Measurements from ENCODE around the gene TAC3. TPM values are rescaled to one million over a fixed set of nuclear protein-coding genes. Genes with fewer than 3 reads are reported as not detected.
"Not testable (repeated sequence)": the region's sequence is repeated elsewhere in the genome, so short reads cannot be mapped to it uniquely, and the experiment has no call there.

The TAC3 gene
- not detected for total RNA-seq

DNA sequence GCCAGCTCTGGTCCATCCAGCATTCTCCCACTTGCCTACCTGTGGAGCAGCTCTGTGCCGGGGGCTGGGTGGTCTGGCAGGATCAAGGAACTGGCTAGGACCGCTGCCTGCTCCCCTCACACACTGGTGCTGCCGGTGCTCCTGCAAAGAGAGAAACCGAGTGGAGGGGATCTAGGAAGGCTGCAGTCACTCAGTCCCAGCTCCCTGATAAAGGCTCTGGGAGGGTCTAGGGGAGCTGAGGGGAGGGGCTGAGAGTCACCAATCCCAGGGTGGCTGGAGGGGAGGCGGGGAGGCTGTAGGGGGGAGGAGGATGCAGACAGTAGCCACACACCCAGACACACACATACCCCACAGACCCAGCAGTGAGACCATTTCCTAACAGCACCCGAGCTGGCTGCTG lies at the start of gene TAC3:
TAC3 (minus strand) TSS at position 182 of the 400 bp plus-strand sequence. CDS start 732 bp downstream, outside the sequence.
- Histone ChIP-seq H3K4me1 (ENCODE audit: insufficient read depth, low read length) (peaks cover 10% of the 10 kb centered on the region), H3K27me3 (ENCODE audit: insufficient read depth, low read length) (no peaks in the 10 kb centered on the region), H3K9me3 (ENCODE audit: low read depth, low read length) (no peaks in the 10 kb centered on the region), H3K4me3 (ENCODE audit: low read length) (no peak within 1 kb of the TSS)

DNA sequence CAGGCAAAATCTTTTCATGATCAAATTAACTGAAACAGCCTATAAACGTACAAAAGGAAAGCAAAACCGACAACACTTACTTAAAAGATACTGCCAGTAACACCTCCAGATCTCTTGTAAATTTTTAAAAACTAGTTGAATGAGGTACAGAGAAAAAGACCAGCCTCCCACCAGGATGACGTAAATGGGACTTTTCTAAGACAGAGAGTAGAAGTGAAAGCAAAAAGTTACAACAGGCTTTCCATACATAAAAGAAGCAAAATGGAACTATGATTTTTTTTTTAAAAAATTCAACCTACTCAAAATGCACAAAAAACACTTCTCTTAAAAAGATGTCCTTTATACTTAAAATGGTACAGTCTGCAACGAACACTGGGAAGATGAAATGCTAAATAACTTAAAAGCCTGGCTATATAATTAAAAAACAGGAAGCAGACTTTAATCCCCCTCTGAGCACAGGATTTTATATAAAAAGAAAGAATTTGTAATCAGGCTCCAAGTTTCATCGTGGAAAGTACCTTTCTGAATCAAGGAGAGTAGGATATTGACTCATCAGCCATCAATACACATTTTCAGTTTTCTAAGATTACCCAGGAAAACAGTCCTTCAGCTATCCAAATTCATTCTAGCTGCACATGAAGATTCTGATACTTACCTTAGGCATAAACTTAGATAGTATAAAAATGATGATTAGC lies 47.8 kb upstream of the TAC3 start:
- Histone ChIP-seq H3K9me3 (ENCODE audit: low read depth, low read length) (no peaks in the 10 kb centered on the region), H3K4me1 (ENCODE audit: insufficient read depth, low read length) (peaks cover 14% of the 10 kb centered on the region), H3K4me3 (ENCODE audit: low read length) (no peak overlapping the region), H3K27me3 (ENCODE audit: insufficient read depth, low read length) (no peaks in the 10 kb centered on the region)

GRCh38 chr12:57058454-57058853 lies 42.1 kb upstream of the TAC3 start:
- no peak overlapping the region for H3K4me3 ChIP-seq (ENCODE audit: low read length)
- H3K27me3 ChIP-seq (ENCODE audit: insufficient read depth, low read length): no peaks in the 10 kb centered on the region
- H3K9me3 ChIP-seq (ENCODE audit: low read depth, low read length): no peaks in the 10 kb centered on the region
- H3K4me1 ChIP-seq (ENCODE audit: insufficient read depth, low read length): peaks cover 6% of the 10 kb centered on the region

DNA sequence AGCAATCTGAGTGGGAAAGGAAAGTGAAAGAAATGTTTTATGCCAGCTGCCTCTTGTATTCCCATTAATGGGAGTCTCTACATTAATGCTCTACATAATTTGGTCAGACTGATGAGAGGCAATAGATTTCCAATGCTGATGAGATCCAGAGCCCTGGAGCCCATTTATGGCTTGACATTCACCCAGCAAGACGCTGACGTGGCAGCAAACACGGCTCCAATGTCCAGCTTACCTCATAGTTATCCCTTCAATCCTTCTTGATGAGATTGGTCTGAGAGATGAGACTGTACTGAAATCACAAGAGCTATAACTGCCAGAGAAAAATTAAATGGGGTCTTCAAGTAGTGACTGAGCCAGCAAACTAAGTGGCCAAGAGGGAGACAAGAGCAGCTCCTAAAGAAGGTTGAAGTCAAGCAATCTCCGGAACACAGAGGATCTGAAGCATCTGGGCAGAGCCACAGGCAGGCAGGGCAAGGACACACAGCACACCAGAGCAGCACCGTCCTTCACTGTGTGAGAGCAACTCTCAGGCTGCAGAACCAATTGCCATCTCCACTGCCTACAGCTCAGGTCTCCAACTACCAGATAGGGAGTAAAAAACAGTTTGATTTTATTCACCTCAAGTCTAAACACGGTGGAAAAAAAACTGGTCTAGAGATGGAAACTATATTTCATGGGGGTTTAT lies 40.9 kb upstream of the TAC3 start:
- H3K4me1 ChIP-seq (ENCODE audit: insufficient read depth, low read length): peaks cover 6% of the 10 kb centered on the region
- H3K9me3 ChIP-seq (ENCODE audit: low read depth, low read length): no peaks in the 10 kb centered on the region
- no peak overlapping the region for H3K4me3 ChIP-seq (ENCODE audit: low read length)
- no peaks in the 10 kb centered on the region for H3K27me3 ChIP-seq (ENCODE audit: insufficient read depth, low read length)

DNA sequence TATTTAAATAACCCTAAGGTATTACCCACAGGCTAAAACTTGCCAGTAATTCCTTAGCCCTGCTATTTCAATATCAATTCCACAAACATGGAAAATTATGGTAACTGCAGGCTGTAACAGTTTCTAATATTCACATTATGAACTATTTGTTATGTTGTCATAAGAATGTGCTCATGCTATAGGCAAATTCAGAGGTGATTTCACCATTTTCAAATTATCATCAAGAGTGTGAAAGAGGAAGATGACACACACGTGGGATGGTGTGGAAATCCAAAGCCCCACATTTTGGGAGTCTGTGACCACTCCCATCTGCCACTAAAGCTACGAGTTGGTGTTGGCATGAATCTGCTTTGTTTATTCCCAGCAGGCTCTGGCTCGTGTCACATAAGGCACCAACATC lies 39.5 kb upstream of the TAC3 start:
- no peak overlapping the region for H3K4me3 ChIP-seq (ENCODE audit: low read length)

DNA sequence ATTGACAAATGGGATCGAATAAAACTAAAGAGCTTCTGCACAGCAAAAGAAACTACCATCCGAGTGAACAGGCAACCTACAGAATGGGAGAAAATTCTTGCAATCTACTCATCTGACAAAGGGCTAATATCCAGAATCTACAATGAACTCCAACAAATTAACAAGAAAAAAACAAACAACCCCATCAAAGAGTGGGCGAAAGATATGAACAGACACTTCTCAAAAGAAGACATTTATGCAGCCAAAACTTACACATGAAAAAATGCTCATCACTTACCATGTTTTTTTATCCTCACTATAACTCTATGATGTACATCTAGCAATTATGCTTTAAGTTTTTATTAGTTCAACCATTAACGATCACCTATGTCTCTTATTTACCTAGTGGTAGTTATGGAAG lies 37.6 kb upstream of the TAC3 start:
- H3K4me3 ChIP-seq (ENCODE audit: low read length); H3K9me3 ChIP-seq (ENCODE audit: low read depth, low read length); H3K27me3 ChIP-seq (ENCODE audit: insufficient read depth, low read length): not testable (repeated sequence)
- H3K4me1 ChIP-seq (ENCODE audit: insufficient read depth, low read length): peaks cover 11% of the 10 kb centered on the region

More for the DNA sequence above, 39.5 kb upstream of the TAC3 start:
- H3K4me1 ChIP-seq (ENCODE audit: insufficient read depth, low read length): peaks cover 6% of the 10 kb centered on the region
- H3K9me3 ChIP-seq (ENCODE audit: low read depth, low read length): no peaks in the 10 kb centered on the region
- H3K27me3 ChIP-seq (ENCODE audit: insufficient read depth, low read length): no peaks in the 10 kb centered on the region

DNA sequence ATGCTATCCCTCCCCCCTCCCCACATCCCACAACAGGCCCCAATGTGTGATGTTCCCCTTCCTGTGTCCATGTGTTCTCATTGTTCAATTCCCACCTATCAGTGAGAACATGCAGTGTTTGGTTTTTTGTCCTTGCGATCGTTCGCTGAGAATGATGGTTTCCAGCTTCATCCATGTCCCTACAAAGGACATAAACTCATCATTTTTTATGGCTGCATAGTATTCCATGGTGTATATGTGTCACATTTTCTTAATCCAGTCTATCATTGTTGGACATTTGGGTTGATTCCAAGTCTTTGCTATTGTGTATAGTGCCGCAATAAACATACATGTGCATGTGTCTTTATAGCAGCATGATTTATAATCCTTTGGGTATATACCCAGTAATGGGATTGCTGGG lies 36.8 kb upstream of the TAC3 start:
- not testable (repeated sequence) for H3K27me3 ChIP-seq (ENCODE audit: insufficient read depth, low read length); H3K9me3 ChIP-seq (ENCODE audit: low read depth, low read length); H3K4me3 ChIP-seq (ENCODE audit: low read length)
- H3K4me1 ChIP-seq (ENCODE audit: insufficient read depth, low read length): peaks cover 19% of the 10 kb centered on the region

DNA sequence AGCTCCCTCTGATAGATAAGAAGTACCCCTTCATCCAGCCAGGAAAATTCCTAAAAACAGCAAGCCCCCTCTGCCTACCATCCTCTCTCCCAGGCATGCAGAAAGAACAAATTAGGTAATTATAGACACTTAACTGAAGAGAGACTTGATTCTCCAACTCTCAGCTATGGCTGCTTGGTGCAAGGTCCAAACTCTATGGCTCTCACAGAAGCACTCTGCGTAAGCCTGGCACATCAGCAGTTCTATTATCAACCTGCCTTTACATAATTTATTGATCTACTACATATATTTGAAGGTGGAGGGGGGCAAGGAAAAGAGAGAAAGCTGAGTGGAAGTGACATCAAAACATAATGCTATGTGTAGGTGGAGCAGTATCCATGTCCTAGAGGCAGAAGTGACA lies 34.7 kb upstream of the TAC3 start:
- no peaks in the 10 kb centered on the region for H3K9me3 ChIP-seq (ENCODE audit: low read depth, low read length)
- no peaks in the 10 kb centered on the region for H3K27me3 ChIP-seq (ENCODE audit: insufficient read depth, low read length)
- no peak overlapping the region for H3K4me3 ChIP-seq (ENCODE audit: low read length)
- H3K4me1 ChIP-seq (ENCODE audit: insufficient read depth, low read length): peaks cover 40% of the 10 kb centered on the region

DNA sequence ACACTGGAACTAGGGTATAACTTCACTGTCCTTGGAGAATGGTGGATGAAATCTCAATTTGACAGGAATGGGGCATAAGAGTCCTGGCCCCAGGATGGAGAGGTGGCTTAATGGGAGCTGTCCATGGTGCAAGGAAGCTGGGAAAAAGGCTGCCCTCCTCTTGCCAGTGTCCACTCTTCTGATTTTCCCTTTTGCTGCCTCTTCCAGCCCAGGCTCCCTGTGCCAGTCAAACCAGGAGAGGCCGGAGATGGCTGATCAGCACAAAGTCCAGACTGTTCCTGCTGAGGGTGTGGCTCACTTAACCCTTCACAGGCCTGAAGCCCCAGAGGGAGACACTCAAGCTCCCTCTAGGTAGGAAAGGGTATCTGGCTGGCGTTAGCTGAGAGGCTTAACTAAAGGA lies 33.6 kb upstream of the TAC3 start, which contains the start of gene MYO1A:
MYO1A (minus strand) TSS at position 240 of the 400 bp plus-strand sequence. CDS start 1,806 bp downstream, outside the sequence.
- no peak within 1 kb of the TSS for H3K4me3 ChIP-seq (ENCODE audit: low read length)
- H3K9me3 ChIP-seq (ENCODE audit: low read depth, low read length): no peaks in the 10 kb centered on the region

DNA sequence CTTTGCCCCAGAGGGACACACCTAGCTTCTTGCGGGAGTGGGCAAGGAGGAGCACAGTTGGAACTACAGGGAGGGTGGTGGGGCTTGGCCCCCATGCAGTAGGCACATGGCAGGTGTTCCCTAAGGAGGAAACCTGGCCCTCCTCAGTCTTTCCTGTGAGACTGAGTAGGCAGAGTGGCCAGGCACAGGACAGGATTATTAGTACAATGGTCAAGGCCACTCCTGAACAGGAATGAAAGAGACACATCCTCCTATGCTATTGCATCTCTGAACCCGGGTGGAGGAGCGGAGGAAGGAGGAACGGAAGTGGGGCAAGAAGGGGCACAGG lies 32.8 kb upstream of the TAC3 start:
- no peaks in the 10 kb centered on the region for H3K27me3 ChIP-seq (ENCODE audit: insufficient read depth, low read length)
- H3K9me3 ChIP-seq (ENCODE audit: low read depth, low read length): no peaks in the 10 kb centered on the region
- peaks cover 40% of the 10 kb centered on the region for H3K4me1 ChIP-seq (ENCODE audit: insufficient read depth, low read length)
- no peak overlapping the region for H3K4me3 ChIP-seq (ENCODE audit: low read length)

More for the DNA sequence above, 33.6 kb upstream of the TAC3 start, which contains the start of gene MYO1A:
- H3K4me1 ChIP-seq (ENCODE audit: insufficient read depth, low read length): peaks cover 41% of the 10 kb centered on the region
- no peaks in the 10 kb centered on the region for H3K27me3 ChIP-seq (ENCODE audit: insufficient read depth, low read length)

DNA sequence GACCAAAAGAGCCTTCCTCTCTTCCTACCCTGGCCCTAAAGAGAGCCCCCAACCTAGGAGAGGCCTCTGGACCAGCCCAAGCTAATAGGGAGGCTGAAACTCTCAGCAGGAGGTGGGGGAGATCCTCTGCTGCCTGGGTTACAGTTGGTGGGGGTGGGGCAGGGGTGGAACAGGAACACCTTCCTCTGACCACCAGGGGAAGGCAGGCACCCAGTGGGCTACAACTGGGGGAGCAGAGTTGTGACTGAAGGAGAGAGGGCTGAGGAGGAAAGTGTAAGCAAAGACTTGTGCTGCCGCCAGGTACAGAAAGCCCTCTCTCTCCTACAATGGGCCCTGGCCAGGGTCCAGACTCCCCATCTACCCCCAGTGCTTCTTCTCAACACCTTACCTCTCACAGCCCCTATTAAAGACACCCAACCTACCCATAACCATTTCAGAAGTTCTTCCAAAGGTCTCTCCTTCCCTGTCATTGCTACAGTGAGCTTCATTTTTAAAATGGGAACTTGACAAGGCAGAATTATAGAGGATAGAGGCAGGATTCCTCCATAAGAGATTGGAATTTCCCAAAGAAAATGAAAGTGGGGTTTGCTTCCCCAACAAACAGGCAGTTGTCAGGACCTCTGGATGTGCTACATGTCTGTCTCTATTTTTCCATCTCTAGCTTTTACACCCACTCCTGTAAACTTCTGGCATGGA lies 32.2 kb upstream of the TAC3 start:
- Histone ChIP-seq H3K9me3 (ENCODE audit: low read depth, low read length) (no peaks in the 10 kb centered on the region), H3K27me3 (ENCODE audit: insufficient read depth, low read length) (no peaks in the 10 kb centered on the region), H3K4me3 (ENCODE audit: low read length) (no peak overlapping the region)

GRCh38 chr12:57047981-57048380 lies 31.7 kb upstream of the TAC3 start:
- H3K27me3 ChIP-seq (ENCODE audit: insufficient read depth, low read length): no peaks in the 10 kb centered on the region
- H3K4me1 ChIP-seq (ENCODE audit: insufficient read depth, low read length): peaks cover 40% of the 10 kb centered on the region
- no peaks in the 10 kb centered on the region for H3K9me3 ChIP-seq (ENCODE audit: low read depth, low read length)
- H3K4me3 ChIP-seq (ENCODE audit: low read length): no peak overlapping the region

More for the DNA sequence above, 32.2 kb upstream of the TAC3 start:
- H3K4me1 ChIP-seq (ENCODE audit: insufficient read depth, low read length): peaks cover 40% of the 10 kb centered on the region

DNA sequence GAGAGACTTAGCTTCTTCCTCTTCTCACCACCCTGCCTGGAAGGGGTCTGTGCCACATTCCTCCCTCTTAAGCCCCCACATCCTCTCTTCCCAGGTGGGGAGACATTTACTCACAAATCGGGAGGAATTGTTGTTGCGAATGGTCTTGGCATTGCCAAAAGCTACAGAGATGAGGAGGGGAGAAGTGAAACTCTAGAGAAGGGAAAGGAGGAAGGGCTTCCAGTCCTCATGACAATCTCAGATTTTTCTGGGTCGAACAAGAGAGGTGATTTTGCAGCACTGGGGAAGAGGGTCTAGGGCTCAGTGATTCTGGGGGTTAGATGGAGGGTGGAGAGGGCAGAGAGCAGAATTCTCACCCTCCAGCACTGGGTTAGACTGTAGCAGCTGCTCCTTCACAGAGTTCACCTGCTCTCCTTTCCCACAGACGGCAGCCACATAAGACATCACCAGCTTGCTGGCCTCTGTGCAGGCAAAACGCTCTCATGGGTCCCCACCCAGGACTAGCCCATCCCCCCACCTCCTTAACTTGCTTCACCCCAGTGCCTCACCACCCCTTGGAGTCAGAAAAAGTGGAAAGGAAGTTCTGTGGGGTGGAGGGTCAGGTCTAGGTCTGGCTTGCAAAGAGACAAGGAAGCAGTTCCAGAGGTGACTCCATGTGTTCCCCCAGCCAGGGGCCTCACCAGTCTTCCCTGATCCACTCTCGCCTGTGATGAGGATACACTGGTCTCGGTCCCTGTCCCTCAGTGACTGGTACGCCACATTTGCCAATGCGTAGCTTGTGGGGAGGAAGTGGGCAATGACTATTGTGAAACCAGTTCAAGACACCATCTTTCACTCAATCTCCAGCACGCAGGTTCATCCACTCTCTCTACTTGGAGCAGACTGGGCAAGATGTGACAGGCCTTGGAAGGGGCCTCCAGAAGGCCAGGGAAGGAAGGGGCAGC lies 30.9 kb upstream of the TAC3 start:
- H3K27me3 ChIP-seq (ENCODE audit: insufficient read depth, low read length): no peaks in the 10 kb centered on the region
- no peaks in the 10 kb centered on the region for H3K9me3 ChIP-seq (ENCODE audit: low read depth, low read length)
- no peak overlapping the region for H3K4me3 ChIP-seq (ENCODE audit: low read length)
- H3K4me1 ChIP-seq (ENCODE audit: insufficient read depth, low read length): peaks cover 40% of the 10 kb centered on the region

DNA sequence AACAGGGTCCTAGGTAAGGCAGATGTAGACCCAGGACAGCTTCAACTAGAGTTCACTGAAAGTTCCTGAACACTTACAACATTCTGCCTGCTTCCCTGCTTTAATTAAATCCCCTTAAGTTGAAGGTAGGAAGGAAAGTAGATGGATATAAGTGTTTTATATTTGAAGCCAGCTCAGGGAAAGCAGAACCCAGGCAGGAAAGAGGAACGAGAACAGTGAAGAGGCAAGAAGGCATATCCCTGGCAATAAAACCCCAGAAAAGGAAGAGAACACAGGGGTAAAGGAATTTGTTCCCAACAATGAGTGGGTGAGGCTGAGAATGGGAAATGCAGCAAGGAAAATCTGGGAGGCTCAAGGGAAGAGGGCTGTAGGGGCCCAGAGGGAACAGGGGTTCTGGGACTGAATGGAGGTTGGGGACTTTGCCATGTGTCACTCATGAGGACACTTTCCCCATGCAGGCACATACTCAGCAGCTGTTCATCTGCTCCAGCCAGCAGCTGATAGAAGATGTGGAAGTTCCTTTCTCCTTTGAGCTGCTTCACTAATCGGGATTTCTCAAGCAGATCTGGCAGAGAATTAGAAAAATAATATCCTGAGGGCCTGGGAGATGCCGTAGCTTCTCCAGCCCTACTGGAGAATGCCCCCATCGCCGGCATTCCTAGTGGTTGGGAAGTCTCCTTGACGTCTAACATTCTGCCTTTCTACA lies 29.9 kb upstream of the TAC3 start:
- Histone ChIP-seq H3K27me3 (ENCODE audit: insufficient read depth, low read length) (no peaks in the 10 kb centered on the region), H3K4me3 (ENCODE audit: low read length) (no peak overlapping the region), H3K9me3 (ENCODE audit: low read depth, low read length) (no peaks in the 10 kb centered on the region), H3K4me1 (ENCODE audit: insufficient read depth, low read length) (peaks cover 40% of the 10 kb centered on the region)
